ENCODE results near the gene P2RY8.
"Not testable (repeated sequence)": the region's sequence is repeated elsewhere in the genome, so short reads cannot be mapped to it uniquely, and the experiment has no call there.

P2RY8 gene

DNA sequence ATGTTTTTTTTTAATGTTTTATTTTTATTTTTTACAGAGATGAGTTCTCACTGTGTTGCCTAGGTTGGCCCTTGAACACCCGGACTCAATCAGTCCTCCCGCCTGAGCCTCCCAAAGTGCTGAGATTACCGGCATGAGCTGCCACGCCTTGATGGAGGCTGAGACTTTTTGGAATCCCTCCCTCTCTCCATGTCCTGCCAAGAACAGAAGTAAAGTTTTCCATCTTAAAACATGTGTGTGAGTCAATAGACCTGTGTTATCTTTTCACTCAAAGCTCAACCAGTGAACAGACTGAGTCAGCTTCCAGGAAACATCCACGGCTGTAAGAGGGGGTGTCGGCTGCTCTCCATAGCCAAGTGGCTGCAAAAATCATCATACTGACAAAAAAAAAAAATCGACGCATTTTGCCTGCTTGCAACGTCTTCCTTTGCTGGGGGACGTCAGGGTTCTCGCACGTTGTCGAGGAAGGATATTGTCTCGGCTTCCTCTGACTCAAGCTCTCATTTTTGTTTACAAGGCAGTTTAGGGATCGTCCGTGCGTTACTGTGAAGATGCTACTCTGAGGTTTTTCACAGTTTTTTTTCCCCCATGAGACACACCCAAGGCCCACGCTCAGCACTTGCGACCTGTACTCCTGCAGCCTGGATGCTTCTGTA lies 74.3 kb downstream of the P2RY8 start:
- DNase-seq, result no peak

DNA sequence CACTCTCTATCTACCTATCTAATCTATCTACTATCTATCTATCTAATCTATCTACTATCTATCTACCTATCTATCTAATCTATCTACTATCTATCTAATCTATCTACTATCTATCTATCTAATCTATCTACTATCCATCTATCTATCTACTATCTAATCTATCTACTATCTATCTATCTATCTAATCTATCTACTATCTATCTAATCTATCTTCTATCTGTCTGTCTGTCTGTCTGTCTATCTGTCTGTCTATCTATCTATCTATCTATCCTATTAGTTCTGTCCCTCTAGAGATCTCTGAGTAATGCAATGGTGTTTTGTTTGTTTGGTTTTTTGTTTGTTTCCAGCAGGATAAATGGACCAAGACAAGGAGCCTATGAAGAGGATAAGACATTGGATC lies 74.9 kb downstream of the P2RY8 start:
- DNase-seq, result no peak

DNA sequence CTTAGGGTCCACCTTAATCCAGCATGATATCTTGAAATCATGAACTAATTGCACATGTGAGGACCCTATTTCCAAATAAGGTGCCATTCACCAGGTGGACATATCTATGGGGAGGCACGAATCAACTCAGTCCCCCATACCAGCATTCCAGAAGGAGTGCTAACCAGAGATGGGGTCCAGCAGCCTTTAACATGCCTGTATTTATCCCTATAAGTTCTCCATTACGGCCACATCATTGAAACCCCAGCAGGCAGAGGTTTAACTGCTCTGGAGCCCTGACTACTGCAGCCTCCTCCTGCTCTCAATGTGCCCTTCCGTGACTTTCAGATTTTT lies 81.1 kb downstream of the P2RY8 start:
- DNase-seq, result no peak

DNA sequence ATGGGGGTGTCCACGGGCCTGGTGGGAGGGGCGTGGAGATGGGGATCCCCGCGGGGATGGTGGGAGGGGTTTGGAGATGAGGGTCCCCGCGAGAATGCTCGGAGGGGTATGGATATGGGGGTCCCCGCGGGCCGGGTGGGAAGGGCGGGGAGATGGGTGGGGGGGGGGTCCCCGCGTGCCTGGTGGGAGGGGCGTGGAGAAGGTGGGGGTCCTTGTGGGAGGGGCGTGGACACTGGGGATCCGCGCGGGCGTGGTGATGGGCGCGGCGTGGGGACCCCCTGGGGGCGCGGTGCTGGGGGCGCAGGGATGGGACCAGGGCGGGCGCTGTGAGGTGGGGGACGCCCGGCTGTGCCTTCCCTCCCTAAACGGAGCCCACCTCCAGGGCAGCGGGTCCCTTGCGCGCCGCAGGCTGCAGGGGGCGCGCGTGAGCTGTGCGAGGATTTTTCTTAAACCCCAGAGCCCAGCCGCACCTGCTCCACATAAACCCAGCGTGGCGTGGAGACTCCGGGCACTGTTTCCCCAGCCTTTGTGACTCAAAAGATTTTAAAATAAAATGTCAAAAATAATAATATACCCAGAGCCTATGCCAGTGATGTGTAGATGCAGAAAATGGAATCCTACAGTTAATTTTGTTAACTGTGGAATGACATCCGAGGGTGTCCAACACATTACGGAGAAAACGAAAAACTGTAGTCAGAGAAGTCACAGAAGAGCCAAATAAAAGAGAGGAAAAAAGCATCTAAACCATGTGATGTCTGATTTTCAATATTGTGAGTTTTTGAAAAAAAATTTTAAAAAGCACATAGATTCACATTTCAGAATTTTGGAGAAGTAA lies 82.8 kb downstream of the P2RY8 start:
- DNase-seq, result no peak

DNA sequence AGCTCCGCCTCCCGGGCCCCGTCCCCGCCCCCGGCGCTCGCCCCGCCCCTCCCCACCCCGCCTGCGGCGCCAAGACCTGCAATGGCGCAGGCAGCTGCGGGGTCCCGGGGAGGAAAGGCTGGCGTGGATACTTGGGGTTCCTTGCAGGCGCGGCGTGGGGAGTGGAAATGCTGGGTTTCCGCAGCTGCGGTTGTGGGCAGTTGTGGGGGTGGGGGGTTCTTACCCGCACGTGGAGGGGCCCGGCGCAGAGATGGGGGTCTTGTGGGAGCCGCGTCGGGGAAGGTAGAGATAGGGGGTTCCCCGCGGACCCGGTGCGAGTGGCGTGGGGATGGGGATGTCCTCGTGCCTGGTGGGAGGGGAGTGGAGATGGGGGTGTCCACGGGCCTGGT lies 83.6 kb downstream of the P2RY8 start:
- DNase-seq, result no peak

DNA sequence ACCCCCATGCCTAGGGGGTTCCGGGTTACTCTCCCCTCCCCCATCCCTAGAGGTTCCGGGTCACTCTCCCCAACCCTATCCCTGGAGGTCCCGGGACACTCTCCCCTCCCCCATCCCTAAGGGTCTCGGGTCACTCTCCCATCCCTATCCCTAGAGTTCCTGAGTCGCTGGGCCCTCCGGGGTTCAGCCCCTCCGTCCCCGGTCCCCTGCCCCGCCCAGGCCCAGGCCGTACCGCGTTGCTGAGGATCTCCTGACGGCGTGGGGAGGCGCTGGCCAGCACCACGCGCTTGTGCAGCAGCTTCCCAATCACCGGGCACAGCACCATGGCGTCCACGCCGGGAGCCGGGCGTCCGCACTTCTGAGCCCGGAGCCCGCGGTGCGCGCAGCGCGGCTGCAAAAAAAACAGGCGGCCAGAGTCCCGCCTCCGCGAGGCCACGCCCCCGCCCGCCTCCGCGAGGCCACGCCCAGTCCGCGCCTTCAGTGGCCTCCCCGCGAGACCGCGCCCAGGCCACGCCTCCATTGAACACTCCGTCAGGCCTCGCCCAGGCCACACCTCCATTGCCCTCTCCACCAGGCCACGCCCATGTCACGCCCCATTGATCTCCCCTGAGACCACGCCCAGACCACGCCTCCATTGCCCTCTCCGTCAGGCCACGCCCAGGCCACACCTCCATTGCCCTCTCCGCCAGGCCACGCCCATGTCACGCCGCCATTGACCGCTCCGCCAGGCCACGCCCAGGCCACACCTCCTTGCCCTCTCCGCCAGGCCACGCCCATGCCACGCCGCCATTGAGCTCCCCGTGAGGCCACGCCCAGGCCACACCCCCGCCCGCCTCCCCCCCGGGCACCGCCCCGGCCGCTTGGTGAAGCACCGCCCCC lies 84.2 kb downstream of the P2RY8 start, which contains the start of gene ASMTL:
ASMTL (minus strand) TSS at position 394 of the 879 bp plus-strand sequence; CDS start at position 325, 69 bp downstream.
- DNase-seq, result no peak

DNA sequence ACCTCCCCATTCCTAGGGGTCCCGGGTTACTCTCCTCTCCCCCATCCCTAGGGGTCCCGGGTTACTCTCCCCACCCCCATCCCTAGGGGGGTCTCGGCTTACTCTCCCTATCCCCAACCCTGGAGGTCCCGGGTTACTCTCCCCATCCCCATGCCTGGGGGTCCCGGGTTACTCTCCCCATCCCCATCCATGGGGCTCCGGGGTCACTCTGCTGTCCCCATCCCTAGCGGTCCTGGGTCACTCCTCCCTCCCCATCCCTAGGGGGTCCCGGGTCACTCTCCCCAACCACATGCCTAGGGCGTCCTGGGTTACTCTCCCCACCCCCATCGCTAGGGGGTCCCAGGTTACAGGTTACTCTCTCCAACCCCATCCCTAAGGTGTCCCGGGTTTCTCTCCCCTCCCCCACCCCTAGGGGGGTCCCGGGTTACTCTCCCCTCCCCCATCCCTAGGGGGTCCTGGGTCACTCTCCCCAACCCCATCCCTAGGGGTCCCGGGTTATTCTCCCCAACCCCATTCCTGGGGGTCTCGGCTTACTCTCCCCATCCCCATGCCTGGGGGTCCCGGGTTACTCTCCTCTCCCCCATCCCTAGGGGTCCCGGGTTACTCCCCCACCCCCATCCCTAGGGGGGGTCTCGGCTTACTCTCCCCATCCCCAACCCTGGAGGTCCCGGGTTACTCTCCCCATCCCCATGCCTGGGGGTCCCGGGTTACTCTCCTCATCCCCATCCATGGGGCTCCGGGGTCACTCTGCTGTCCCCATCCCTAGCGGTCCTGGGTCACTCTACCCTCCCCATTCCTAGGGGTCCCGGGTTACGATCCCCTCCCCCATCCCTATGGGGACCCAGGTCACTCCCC lies 85.1 kb downstream of the P2RY8 start:
- DNase-seq, result no peak

DNA sequence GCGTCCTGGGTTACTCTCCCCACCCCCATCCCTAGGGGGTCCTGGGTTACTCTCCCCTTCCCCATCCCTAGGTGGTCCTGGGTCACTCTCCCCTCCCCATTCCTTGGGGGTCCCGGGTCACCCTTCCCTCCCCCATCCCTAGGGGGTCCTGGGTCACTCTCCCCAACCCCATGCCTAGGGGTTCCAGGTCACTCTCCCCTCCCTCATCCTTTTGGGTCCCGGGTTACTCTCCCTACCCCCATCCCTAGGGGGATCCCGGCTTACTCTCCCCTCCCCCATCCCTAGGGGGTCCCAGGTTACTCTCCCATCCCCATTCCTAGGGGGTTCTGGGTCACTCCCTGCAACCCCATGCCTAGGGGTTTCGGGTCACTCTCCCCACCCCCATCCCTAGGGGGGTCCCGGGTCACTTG lies 85.7 kb downstream of the P2RY8 start:
- no peak for DNase-seq

DNA sequence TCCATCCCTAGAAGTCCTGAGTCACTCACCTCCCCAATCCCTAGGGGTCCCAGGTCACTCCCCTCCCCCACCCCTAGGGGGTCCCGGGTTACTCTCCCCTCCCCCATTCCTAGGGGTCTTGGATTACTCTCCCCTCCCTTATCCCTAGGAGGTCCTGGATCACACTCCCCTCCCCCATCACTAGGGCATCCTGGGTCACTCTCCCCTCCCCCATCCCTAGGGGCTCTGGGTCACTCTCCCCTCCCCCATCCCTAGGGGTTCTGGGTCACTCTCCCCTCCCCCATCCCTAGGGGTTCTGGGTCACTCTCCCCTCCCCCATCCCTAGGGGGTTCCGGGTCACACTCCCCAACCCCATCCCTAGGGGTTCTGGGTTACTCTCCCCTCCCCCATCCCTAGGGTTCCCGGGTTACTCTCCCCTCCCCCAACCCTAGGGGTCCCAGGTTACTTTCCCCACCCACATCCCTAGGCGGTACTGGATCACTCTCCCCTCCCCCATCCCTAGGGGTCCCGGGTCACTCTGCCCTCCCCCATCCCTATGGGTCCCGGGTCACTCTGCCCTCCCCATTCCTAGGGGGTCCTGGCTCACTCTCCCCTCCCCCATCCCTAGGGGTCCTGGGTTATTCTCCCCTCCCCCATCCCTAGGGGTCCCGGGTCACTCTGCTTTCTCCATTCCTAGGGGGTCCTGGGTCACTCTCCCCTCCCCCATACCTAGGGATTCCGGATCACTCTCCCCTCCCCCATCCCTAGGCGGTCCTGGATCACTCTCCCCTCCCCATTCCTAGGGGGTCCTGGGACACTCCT lies 86.4 kb downstream of the P2RY8 start:
- DNase-seq, result no peak

DNA sequence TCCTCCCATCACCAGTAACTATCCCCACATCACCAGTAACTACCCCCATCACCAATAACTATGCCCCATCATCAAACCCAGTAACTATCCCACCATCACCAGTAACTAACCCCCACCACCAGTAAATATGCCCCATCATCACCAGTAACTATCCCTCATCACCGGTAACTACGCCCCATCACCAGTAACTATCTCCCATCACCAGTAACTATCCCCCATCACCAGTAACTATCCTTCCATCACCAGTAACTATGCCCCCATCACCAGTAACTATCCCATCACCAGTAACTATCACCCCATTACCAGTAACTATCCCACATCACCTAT lies 87.2 kb downstream of the P2RY8 start:
- no peak for DNase-seq

DNA sequence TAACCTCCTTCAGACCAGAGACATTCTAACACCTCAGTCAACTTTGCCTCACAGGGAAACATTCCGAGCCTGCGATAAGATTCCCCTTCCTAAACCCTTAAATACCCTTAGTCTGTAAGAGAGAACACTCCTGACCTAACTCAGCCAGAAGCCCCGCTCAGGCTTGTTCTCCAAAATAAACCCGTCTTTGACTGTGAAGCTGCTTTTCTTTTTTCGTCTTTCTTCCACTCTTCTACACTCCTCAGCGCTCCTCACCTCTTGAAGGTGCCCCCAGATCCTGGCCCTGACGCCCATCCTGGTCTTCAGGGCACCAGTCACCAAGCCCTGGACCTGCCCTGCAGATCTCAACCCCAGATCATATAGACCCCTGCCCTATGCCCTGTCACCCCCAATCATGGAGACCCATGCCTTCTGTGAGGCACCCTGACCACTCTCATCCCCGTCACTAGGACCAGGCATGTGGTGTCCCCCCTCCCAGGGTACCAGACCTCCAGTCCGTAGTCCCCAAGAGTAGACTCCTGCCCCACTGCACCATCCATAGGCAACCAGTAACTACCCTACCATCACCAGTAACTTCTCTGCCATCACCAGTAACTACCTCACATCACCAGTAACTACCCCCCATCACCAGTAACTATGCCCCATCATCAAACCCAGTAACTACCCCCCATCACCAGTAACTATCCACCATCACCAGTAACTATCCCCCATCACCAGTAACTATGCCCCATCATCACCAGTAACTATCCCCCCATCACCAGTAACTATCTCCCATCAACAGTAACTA lies 87.8 kb downstream of the P2RY8 start:
- no peak for DNase-seq

DNA sequence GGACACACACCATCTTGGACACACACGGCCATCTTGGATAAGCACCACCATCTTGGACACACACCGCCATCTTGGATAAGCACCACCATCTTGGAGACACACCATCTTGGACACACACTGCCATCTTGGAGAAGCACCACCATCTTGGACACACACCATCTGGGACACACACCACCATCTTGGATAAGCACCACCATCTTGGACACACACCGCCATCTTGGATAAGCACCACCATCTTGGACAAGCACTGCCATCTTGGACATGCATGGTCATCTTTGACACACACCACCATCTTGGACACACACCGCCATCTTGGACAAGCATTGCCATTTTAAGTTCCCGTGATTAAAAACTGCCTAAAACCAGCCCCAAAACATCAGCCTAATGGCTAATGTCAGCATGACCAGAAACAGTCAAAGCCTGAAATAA lies 88.4 kb downstream of the P2RY8 start:
- not testable (repeated sequence) for DNase-seq

DNA sequence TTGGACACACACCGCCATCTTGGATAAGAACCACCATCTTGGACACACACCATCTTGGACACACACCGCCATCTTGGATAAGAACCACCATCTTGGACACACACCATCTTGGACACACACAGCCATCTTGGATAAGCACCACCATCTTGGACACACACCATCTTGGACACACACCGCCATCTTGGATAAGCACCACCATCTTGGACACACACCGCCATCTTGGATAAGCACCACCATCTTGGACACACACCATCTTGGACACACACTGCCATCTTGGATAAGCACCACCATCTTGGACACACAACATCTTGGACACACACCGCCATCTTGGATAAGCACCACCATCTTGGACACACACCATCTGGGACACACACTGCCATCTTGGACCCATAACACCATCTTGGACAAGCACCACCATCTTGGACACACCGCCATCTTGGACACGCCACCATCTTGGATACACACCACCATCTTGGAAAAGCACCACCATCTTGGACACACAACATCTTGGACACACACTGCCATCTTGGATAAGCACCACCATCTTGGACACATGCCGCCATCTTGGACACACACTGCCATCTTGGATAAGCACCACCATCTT lies 88.9 kb downstream of the P2RY8 start:
- not testable (repeated sequence) for DNase-seq

DNA sequence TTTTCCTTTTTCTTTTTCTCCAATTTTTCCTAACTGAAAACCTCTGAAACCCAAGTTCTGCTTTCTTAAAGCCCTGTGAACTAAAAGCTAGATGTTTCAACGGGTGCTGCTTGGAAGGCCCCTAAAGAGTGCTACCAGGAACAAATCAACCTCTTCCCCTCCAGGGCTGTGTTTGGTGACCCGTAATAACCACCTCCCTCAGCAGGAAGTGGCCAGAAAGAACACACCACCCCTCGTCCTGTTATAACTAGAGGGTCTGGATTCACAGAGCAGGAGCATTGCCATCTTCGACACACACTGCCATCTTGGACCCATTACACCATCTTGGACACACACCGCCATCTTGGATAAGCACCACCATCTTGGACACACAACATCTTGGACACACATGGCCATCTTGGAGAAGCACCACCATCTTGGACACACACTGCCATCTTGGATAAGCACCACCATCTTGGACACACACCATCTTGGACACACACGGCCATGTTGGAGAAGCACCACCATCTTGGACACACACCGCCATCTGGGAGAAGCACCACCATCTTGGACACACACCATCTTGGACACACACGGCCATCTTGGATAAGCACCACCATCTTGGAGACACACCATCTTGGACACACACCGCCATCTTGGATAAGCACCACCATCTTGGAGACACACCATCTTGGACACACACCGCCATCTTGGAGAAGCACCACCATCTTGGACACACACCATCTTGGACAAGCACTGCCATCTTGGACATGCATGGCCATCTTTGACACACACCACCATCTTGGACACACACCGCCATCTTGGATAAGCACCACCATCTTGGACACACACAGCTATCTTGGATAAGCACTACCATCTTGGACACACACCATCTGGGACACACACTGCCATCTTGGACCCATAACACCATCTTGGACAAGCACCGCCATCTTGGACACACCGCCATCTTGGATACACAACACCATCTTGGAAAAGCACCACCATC lies 89.7 kb downstream of the P2RY8 start:
- not testable (repeated sequence) for DNase-seq

DNA sequence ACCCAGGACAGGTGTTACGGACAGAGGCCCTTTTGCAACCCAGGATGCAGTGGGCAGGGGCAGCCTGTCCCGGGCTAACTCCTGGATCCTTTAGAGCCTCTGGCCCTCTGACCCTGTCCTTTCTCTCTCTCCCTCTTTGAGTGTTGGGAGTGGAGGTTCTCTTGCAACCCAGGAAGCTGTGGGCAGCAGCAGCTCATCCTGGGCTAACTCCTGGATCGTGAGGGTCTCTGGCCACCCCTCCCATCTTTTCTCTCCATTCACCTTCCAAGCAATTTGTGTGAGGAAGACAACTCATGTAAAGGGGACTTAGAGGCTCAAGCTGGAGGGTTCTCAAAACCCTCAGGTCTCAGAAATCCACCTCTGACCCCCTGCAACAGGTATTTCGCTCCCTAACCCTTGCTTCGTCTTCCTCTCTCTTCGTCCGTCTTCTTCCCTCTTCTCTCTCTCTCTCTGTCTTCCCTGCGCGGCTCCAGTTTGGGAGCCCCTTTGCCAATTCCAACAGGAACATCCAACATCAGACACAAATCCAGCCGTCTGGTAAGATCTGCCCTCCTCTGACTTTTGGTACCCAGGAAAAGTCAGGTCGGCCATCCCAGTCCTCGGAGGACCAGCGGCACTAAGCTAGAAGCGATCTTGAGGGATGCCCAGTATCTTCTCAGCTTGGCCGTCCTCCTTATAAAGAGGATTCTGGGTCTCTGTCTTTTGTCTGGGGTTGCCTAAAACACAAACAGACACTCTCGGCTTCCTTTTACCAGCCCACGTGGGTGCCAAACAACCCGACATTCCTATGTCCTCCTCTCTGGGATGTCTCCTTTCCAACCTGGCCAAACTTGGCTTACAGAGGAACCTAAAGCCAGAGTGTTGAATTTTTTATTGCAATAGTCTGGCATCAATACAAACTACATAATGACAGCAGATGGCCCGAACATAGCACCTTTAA lies 92.2 kb downstream of the P2RY8 start:
- no peak for DNase-seq

DNA sequence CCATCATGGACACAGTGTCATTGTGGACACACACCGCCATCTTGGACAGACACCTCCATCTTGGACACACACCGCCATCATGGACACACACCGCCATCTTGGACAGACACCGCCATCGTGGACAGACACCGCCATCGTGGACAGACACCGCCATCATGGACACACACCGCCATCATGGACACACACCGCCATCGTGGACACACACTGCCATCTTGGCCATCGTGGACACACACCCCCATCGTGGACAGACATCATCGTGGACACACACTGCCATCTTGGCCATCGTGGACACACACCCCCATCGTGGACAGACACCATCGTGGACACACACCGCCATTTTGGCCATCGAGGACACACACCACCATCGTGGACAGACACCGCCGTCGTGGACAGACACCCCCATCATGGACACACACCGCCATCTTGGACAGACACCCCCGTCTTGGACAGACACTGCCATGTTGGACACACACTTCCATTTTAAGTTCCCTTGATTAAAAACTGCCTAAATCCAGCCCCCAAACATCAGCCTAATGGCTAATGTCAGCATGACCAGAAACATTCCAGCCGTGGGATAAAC lies 93.4 kb downstream of the P2RY8 start:
- no peak for DNase-seq

DNA sequence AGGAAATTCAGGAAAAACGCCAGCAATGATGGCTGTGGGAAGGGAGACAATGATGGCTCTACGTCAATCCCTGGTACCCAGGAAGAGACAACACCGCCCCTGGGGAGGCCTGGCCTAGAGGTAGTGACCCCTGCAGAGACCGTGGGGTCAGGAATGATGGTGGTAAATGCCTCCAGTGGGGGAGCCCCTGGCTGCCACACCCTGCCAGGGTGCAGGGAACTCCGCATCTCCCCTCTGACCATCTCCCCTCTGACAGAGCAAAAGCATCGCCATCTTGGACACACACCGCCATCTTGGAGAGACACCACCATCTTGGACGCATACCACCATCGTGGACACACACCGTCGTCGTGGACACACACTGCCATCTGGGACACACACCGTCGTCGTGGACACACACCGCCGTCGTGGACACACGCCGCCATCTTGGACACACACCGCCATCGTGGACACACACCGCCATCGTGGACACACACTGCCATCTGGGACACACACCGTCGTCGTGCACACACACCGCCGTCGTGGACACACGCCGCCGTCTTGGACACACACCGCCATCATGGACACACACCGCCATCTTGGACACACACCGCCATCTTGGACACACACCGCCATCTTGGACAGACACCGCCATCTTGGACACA lies 94.1 kb downstream of the P2RY8 start:
- DNase-seq, result no peak
